ENCODE measurements around the gene USP13.
A peak's percentile ranks its signal among the peaks of the same experiment; 100 is the strongest.
"Not testable (repeated sequence)": the region's sequence is repeated elsewhere in the genome, so short reads cannot be mapped to it uniquely, and the experiment has no call there.

Gene USP13

DNA sequence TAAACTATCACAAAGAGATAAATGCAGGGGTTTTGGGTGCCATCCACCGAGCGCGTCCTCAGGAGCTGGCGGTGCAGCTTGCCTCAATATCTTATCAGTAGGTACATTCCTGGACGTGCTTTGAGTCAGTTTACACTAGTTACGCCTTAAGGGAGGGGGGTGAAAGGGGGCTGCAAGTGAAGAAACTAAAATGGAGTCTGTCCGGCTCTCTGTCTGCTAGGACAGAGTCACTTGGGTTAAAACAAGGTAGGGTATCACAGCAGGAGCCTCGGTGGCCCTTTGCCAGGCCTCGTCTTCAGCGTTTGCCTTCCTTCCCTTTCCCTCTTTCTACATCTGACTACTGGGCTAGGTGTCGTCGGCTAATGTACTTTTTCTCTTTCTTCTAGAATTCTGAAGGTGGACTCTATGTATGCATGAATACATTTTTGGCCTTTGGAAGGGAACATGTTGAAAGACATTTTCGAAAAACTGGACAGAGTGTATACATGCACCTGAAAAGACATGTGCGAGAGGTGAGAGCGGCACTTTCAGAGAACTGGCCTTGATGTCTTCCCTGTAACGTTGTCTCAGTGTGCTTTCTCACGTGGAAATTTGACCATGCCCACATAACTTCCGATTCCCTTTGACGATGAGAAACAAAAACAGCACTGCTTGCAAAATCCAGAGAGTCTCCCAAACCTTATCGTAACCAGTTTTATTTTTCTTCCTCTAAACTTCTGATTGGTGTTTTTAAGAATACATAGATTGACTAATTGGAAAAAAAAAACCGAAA, 28.8 kb downstream of the USP13 start:
- TF ChIP-seq, protein P1, sequence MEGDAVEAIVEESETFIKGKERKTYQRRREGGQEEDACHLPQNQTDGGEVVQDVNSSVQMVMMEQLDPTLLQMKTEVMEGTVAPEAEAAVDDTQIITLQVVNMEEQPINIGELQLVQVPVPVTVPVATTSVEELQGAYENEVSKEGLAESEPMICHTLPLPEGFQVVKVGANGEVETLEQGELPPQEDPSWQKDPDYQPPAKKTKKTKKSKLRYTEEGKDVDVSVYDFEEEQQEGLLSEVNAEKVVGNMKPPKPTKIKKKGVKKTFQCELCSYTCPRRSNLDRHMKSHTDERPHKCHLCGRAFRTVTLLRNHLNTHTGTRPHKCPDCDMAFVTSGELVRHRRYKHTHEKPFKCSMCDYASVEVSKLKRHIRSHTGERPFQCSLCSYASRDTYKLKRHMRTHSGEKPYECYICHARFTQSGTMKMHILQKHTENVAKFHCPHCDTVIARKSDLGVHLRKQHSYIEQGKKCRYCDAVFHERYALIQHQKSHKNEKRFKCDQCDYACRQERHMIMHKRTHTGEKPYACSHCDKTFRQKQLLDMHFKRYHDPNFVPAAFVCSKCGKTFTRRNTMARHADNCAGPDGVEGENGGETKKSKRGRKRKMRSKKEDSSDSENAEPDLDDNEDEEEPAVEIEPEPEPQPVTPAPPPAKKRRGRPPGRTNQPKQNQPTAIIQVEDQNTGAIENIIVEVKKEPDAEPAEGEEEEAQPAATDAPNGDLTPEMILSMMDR (IDR thresholded peaks at IDR 0.05; ENCODE audit: low read depth, low read length): no peak

DNA sequence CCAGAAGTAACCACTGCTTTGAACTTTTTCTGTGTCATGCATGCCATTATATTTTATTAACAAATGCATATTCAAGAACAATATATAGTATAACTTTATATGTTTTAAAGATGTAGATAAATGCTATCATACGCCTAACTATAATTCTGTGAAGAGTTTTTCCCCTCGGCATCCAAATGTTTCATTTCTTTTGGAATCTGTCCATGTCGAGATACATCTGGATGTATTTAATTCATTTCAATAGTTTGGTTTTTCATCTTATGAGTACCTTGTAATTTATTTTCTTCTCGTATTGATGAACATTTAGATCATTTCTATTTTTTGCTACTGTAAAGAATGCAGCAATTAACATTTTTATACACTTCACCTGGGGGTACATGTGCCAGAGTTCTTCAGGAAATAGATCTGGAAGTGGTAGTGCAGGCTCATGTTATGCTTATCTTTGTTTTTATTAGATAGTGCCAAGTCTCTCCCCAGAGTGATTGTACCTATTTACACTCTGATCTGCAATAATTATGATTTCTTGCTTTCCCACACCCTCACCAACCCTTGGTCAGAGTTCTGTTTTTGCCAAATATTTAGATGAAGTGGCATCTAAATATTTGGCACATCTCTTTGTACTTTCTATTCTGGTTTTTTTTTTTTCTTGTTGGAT, 29.7 kb downstream of the USP13 start:
- TF ChIP-seq, protein P1 (IDR thresholded peaks at IDR 0.05; ENCODE audit: low read depth, low read length): no peak
- DNase-seq (ENCODE audit: low read depth in 2 of 2): no peak
- no peak overlapping the region for H3K4me3 ChIP-seq (replicated peaks in 1 of 2; ENCODE audit: low read depth in 2 of 2, low read length in 2 of 2)

More for the DNA sequence above, 28.8 kb downstream of the USP13 start:
- DNase-seq (ENCODE audit: low read depth in 2 of 2): peak; percentile 35 to 42
- no peak overlapping the region for H3K4me3 ChIP-seq (replicated peaks in 1 of 2; ENCODE audit: low read depth in 2 of 2, low read length in 2 of 2)

DNA sequence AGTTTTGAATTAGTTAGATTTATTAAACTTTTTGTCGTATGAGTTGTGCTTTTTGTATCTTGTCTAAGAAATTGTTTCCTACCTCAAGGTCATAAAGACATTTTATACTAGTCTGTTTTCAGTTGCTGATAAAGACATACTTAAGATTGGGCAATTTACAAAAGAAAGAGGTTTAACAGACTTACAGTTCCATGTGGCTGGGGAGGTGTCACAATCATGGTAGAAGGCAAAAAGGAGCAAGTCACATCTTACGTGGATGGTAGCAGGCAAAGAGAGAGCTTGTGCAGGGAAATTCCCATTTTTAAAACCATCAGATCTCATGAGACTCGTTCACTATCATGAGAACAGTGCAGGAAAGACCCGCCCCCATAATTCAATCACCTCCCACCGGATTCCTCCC, 30.4 kb downstream of the USP13 start:
- DNase-seq (ENCODE audit: low read depth in 2 of 2): peak in 1 of 2 donors; percentile 17

DNA sequence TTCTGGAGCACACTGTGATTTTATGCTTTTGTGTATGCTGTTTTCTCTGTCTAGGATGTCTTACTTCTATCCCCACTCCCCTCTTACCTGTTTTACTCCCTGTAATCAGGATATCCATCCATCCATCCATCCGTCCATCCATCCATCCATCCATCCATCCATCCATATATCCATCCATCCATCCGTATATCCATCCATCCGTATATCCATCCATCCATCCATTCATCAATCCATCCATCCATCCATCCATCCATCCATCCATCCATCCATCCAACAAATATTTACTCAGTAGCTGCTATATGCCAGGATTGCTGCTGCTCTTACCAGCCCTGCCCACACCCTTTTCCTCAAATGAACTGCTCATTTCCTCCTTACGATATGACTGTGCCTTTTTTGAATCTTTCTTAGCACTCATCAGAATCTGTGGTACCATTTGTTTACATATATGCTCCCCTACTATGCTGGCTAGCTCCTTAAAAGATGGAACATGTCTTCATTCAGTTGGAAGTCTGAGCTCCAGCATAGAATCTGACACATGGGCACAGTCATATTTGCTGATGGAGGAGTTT, 35.2 kb downstream of the USP13 start:
- TF ChIP-seq, protein P1 (IDR thresholded peaks at IDR 0.05; ENCODE audit: low read depth, low read length): no peak
- no peak overlapping the region for H3K4me3 ChIP-seq (replicated peaks in 1 of 2; ENCODE audit: low read depth in 2 of 2, low read length in 2 of 2)
- no peak for DNase-seq (ENCODE audit: low read depth in 2 of 2)

More for the DNA sequence above, 30.4 kb downstream of the USP13 start:
- H3K4me3 ChIP-seq (replicated peaks in 1 of 2; ENCODE audit: low read depth in 2 of 2, low read length in 2 of 2): not testable (repeated sequence)

DNA sequence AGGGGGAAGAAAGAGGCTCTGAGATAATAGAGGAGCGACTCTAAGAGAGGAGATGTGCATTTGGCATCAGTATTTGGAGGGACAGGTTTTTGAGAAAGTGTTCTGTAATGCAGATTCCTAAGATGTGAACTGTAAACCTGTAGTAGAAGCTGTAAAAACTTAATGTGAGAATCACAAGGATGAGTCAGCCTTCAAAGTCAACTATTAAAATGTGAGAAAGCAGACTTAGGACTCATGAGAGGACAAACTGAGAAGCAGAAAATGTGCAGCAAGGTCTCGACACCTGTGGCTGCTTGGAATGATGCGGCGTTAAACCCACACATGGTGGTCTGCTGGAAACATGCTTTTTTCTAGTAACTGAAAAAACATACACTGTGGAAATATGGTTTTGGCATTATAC, 36.0 kb downstream of the USP13 start:
- no peak for DNase-seq (ENCODE audit: low read depth in 2 of 2)

DNA sequence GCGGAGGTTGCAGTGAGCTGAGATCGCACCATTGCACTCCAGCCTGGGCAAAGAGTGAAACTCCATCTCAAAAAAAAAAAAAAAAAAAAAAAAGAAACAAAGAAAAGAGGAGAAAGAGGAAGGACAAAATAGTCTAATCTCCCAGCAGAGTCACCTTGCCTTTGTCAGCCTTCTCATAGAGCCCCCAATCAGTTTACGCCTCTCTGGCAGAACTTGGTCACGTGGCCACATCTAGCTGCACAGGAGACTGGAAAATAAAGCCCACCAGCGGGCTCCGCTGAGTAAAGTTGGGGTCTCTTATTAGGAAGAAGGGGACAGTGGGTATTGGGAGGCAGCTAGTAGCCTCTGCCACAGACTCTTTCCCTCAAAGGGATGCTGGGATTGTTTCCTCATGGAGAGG, 41.9 kb downstream of the USP13 start:
- no peak for DNase-seq (ENCODE audit: low read depth in 2 of 2)
- TF ChIP-seq, protein P1 (IDR thresholded peaks at IDR 0.05; ENCODE audit: low read depth, low read length): no peak
- H3K4me3 ChIP-seq (replicated peaks in 1 of 2; ENCODE audit: low read depth in 2 of 2, low read length in 2 of 2): no peak overlapping the region

More for the DNA sequence above, 36.0 kb downstream of the USP13 start:
- no peak overlapping the region for H3K4me3 ChIP-seq (replicated peaks in 1 of 2; ENCODE audit: low read depth in 2 of 2, low read length in 2 of 2)
- TF ChIP-seq, protein P1 (IDR thresholded peaks at IDR 0.05; ENCODE audit: low read depth, low read length): no peak

DNA sequence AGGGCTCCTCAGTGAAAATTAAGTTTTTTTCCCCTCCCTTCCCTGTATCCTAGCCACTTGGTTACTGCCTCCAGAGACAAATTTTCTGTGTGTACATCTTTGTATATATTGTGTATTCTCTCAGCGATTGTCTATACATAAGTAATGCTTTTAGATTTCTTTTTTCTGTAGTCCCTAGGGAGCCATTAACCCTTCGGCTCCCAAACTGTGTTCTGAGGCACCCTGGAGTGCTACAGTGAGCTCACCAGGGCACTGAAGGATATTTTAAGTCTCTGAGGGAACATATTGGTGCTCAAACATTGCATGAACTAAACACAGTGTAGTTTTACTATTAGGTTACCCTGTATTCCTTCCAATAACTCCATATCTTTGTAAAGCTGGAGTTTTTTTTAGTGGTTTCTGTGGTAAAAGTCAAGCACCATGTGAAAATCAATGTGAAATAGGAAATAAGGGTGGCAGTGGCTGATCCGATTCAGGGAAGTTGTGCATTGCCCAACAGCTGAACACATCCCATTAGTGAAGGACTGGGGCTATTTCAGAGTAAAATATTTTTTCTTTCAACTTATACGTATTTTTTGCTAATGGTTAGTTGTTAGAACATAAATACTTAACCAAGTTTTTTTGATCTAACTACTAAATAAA, 43.0 kb downstream of the USP13 start:
- no peak for DNase-seq (ENCODE audit: low read depth in 2 of 2)
- TF ChIP-seq, protein P1 (IDR thresholded peaks at IDR 0.05; ENCODE audit: low read depth, low read length): no peak
- H3K4me3 ChIP-seq (replicated peaks in 1 of 2; ENCODE audit: low read depth in 2 of 2, low read length in 2 of 2): no peak overlapping the region
